A549 (cell line): ENCODE data around the gene STXBP4. TPM values are rescaled to one million over a fixed set of nuclear protein-coding genes. Genes with fewer than 3 reads are reported as not detected.

Source experiments
- ATAC-seq, 2 experiments: fragments of 200-7000 bp in 1 of 2; fragments of >200 bp in 1 of 2; cut with Nextera tagmentation in 1 of 2; cut with Tn5 transposase in 1 of 2; 3 replicates each; pipeline versions ENCODE4 v1.8.0 to v1.9.1; 2018 to 2020; ENCODE audit warnings: mild to moderate bottlenecking in 1 of 2, moderate library complexity in 1 of 2
- CTCF ChIA-PET: fragments of 300-600 bp; sonication (Branson Sonifier 250); formaldehyde crosslinking; extraction: SDS; loops from one replicate; lab custom pipeline; 2021; ENCODE audit warnings: antibody characterized with exemption, inconsistent platforms; lab: Yijun Ruan, JAX
- POLR2A ChIA-PET: fragments of 350-600 bp; formaldehyde crosslinking; extraction: SDS; loops from one replicate; lab custom pipeline; 2021; ENCODE audit warnings: antibody characterized with exemption, inconsistent platforms; lab: Yijun Ruan, JAX
- DNase-seq, 2 experiments: peaks; one replicate each; pipeline versions ENCODE4 v3.0.0 to v3.0.0-alpha.2; 2011 to 2016; ENCODE audit warnings: low read depth in 1 of 2, low spot score in 1 of 2
- FAIRE-seq: peaks from 2 replicates; lab custom pipeline; 2011; peaks lifted over from hg19 to GRCh38; lab: Jason Lieb, UNC
- H3K27ac ChIP-seq, 2 experiments: fragments of >200 bp; sonication (Bioruptor Twin); formaldehyde crosslinking; 3 replicates each; pipeline ENCODE4 v1.5.1; 2016 to 2017
- H3K4me1 ChIP-seq: fragments of >200 bp; sonication (Bioruptor Twin); formaldehyde crosslinking; 3 replicates; pipeline ENCODE4 v1.6.1; 2016
- H3K4me2 ChIP-seq: fragments of >200 bp; sonication (Bioruptor Twin); formaldehyde crosslinking; 3 replicates; pipeline ENCODE4 v1.6.1; 2016
- H3K4me3 ChIP-seq: fragments of >200 bp; sonication (Bioruptor Twin); formaldehyde crosslinking; 3 replicates; pipeline ENCODE4 v1.5.1; 2016
- H3K9me3 ChIP-seq: fragments of >200 bp; sonication (Bioruptor Twin); formaldehyde crosslinking; 3 replicates; pipeline ENCODE4 v1.6.1; 2016
- CBX8 ChIP-seq: fragments of 200-600 bp; sonication (generic); IDR thresholded peaks from 2 replicates; pipeline ENCODE4 v1.6.1; 2016
- CHD2 ChIP-seq: fragments of 150-350 bp; IDR thresholded peaks from 2 replicates; pipeline ENCODE4 v1.6.1; 2014; ENCODE audit warnings: low read length; ENCODE audit not compliant: partially characterized antibody
- FOSL2 ChIP-seq, 2 experiments: fragments of 450-650 bp in 1 of 2; fragments of >200 bp in 1 of 2; sonication (Bioruptor Twin) in 1 of 2; formaldehyde crosslinking; IDR thresholded peaks; 2 replicates each; pipeline versions ENCODE4 v1.5.0 to v1.6.1; 2016 to 2020; ENCODE audit warnings: mild to moderate bottlenecking in 1 of 2, moderate library complexity in 1 of 2
- HOXA7 ChIP-seq: fragments of 250-450 bp; sonication (Bioruptor Pico); IDR thresholded peaks from 2 replicates; pipeline ENCODE4 v1.5.0; 2020; ENCODE audit warnings: mild to moderate bottlenecking, moderate library complexity
- HOXB13 ChIP-seq: fragments of 250-450 bp; sonication (Bioruptor Pico); IDR thresholded peaks from 2 replicates; pipeline ENCODE4 v1.5.0; 2020; ENCODE audit warnings: low read depth, mild to moderate bottlenecking, moderate library complexity
- JUNB ChIP-seq: fragments of >200 bp; sonication (Bioruptor Twin); formaldehyde crosslinking; IDR thresholded peaks from 2 replicates; pipeline ENCODE4 v1.6.1; 2016
- MAFK ChIP-seq: fragments of 450-650 bp; IDR thresholded peaks from 2 replicates; pipeline ENCODE4 v1.6.1; 2014; ENCODE audit not compliant: partially characterized antibody
- MAZ ChIP-seq: fragments of 150-350 bp; IDR thresholded peaks from 2 replicates; pipeline ENCODE4 v1.6.1; 2014; ENCODE audit warnings: antibody characterized with exemption, low read depth, low read length, borderline replicate concordance
- POLR2AphosphoS2 ChIP-seq: conservative IDR thresholded peaks from 2 replicates; pipeline ENCODE4 v1.6.1; 2012; ENCODE audit warnings: low read length, improper control_type of control experiment, inconsistent platforms
- RCOR1 ChIP-seq: fragments of 150-350 bp; IDR thresholded peaks from 2 replicates; pipeline ENCODE4 v1.6.1; 2014; ENCODE audit warnings: antibody characterized with exemption, low read length, low read depth
- RNF2 ChIP-seq: fragments of 200-600 bp; sonication (generic); IDR thresholded peaks from 2 replicates; pipeline ENCODE4 v1.6.1; 2016; ENCODE audit warnings: low read depth, mild to moderate bottlenecking, antibody characterized with exemption, moderate library complexity, borderline replicate concordance
- SMC3 ChIP-seq: fragments of >200 bp; sonication (Bioruptor Twin); formaldehyde crosslinking; IDR thresholded peaks from 3 replicates; pipeline ENCODE4 v1.6.1; 2018; ENCODE audit warnings: inconsistent platforms
- TP53 ChIP-seq: fragments of 250-450 bp; sonication (Bioruptor Pico); IDR thresholded peaks from 2 replicates; pipeline ENCODE4 v1.5.0; 2021; ENCODE audit warnings: mild to moderate bottlenecking, moderate library complexity
- ZFP36 ChIP-seq: fragments of 450-650 bp; IDR thresholded peaks from 2 replicates; pipeline ENCODE4 v1.6.1; 2014; ENCODE audit warnings: borderline replicate concordance; ENCODE audit not compliant: partially characterized antibody
- WGBS: methylation state at CpG from one replicate; pipeline ENCODE4 v1.1.6; 2017; ENCODE audit errors: missing lambda C conversion rate; 5-methylcytosine and 5-hydroxymethylcytosine counted together
- polyA plus RNA-seq, 4 experiments: library from polyadenylated mRNA; depleted of rRNA in 3 of 4; stranded (reverse); fragments of >200 nt; fragmentation: RNase III in 1 of 4; extraction: RNeasy Plus Mini Kit Qiagen cat#74134 plus additional on column Dnase treatment in 1 of 4; gene quantifications; 2 replicates in 3 of 4; 3 replicates in 1 of 4; pipeline ENCODE4 v1.2.3, GENCODE V29; 2011 to 2017
- TF ChIP-seq, protein P1 (sequence below): fragments of >200 bp; sonication (Bioruptor Twin); formaldehyde crosslinking; IDR thresholded peaks from 3 replicates; pipeline ENCODE4 v1.5.1; 2016
- TF ChIP-seq, protein P2 (sequence below): IDR thresholded peaks from 2 replicates; pipeline ENCODE4 v1.6.1; 2012; ENCODE audit warnings: low read depth, borderline replicate concordance
- TF ChIP-seq, protein P3 (sequence below): fragments of 250-450 bp; sonication (Bioruptor Pico); IDR thresholded peaks from 2 replicates; pipeline ENCODE4 v1.5.0; 2020; ENCODE audit warnings: low read depth, mild to moderate bottlenecking, moderate library complexity
- TF ChIP-seq, protein P4 (sequence below): fragments of 250-450 bp; sonication (Bioruptor Pico); IDR thresholded peaks from 2 replicates; pipeline ENCODE4 v1.5.0; 2021; ENCODE audit warnings: mild to moderate bottlenecking, moderate library complexity, borderline replicate concordance
- TF ChIP-seq, protein P5 (sequence below): fragments of >200 bp; sonication (Bioruptor Twin); formaldehyde crosslinking; IDR thresholded peaks from 3 replicates; pipeline ENCODE4 v1.6.1; 2016
- TF ChIP-seq, protein P6 (sequence below): fragments of 450-650 bp; IDR thresholded peaks from 2 replicates; pipeline ENCODE4 v1.6.1; 2014; ENCODE audit warnings: antibody characterized with exemption
- TF ChIP-seq, protein P7 (sequence below): fragments of >200 bp; sonication (Bioruptor Twin); formaldehyde crosslinking; IDR thresholded peaks from 2 replicates; pipeline ENCODE4 v1.6.1; 2016

Gene STXBP4
- polyA plus RNA-seq, 2 of the 4 experiments (the other 2 are of a cell fraction) = 9.0 to 16.0 TPM

DNA sequence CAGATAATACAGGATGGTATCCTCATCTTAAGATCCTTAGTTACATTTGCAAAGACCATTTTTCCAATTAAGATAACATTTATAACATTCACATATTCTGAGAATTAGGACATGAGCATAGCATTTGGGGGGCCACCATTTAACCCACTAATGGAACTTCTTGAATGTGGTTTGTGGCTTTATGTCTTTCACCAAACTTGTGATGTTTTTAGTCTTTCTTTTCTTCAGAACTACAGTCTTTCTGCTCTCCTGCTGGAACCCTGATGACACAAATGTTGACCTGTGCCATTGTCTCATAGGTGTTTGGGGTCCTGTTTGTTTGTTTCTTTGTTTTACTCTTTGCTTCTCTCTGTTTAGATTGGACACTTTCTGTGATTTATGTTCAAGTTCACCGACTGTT lies 23.3 kb upstream of the STXBP4 start:
- TF ChIP-seq HOXB13 = no peak
- no peaks in the 10 kb centered on the region for H3K9me3 ChIP-seq
- H3K4me1 ChIP-seq = peaks cover 5% of the 10 kb centered on the region
- H3K4me3 ChIP-seq = no peak overlapping the region
- CTCF ChIA-PET = no interaction called here
- no peak for FAIRE-seq
- 67% methylated on average over 1 of the region's 1 CpG for WGBS
- H3K27ac ChIP-seq = no peak overlapping the region
- no peak overlapping the region for H3K4me2 ChIP-seq
- DNase-seq = no peak
- POLR2A ChIA-PET = no interaction called here
- ATAC-seq = no peak

DNA sequence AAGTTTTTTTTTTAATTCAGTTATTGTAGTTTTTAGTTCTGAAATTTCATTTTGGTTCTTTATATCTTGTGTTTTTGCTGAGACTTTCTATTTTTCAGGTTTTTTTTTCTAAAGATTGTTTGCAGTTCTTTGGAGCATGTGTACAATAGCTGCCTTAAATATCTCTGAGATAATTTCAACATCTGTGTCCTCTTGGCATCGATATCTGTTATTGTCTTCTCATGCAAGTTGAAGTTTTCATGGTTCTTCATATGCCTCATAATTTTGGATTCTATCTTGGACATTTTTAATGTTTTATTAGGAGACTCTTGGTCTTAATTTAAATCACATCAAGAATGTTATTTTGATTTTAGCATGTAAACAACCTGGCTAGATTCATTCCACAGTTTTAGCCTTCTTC lies 22.9 kb upstream of the STXBP4 start:
- POLR2A ChIA-PET = no interaction called here
- TF ChIP-seq, protein P1, sequence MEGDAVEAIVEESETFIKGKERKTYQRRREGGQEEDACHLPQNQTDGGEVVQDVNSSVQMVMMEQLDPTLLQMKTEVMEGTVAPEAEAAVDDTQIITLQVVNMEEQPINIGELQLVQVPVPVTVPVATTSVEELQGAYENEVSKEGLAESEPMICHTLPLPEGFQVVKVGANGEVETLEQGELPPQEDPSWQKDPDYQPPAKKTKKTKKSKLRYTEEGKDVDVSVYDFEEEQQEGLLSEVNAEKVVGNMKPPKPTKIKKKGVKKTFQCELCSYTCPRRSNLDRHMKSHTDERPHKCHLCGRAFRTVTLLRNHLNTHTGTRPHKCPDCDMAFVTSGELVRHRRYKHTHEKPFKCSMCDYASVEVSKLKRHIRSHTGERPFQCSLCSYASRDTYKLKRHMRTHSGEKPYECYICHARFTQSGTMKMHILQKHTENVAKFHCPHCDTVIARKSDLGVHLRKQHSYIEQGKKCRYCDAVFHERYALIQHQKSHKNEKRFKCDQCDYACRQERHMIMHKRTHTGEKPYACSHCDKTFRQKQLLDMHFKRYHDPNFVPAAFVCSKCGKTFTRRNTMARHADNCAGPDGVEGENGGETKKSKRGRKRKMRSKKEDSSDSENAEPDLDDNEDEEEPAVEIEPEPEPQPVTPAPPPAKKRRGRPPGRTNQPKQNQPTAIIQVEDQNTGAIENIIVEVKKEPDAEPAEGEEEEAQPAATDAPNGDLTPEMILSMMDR = no peak
- TF ChIP-seq TP53 = no peak
- TF ChIP-seq, protein P2, sequence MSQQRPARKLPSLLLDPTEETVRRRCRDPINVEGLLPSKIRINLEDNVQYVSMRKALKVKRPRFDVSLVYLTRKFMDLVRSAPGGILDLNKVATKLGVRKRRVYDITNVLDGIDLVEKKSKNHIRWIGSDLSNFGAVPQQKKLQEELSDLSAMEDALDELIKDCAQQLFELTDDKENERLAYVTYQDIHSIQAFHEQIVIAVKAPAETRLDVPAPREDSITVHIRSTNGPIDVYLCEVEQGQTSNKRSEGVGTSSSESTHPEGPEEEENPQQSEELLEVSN = no peak
- TF ChIP-seq, protein P3, sequence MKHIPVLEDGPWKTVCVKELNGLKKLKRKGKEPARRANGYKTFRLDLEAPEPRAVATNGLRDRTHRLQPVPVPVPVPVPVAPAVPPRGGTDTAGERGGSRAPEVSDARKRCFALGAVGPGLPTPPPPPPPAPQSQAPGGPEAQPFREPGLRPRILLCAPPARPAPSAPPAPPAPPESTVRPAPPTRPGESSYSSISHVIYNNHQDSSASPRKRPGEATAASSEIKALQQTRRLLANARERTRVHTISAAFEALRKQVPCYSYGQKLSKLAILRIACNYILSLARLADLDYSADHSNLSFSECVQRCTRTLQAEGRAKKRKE = no peak
- no peak for TF ChIP-seq RNF2
- TF ChIP-seq, protein P4, sequence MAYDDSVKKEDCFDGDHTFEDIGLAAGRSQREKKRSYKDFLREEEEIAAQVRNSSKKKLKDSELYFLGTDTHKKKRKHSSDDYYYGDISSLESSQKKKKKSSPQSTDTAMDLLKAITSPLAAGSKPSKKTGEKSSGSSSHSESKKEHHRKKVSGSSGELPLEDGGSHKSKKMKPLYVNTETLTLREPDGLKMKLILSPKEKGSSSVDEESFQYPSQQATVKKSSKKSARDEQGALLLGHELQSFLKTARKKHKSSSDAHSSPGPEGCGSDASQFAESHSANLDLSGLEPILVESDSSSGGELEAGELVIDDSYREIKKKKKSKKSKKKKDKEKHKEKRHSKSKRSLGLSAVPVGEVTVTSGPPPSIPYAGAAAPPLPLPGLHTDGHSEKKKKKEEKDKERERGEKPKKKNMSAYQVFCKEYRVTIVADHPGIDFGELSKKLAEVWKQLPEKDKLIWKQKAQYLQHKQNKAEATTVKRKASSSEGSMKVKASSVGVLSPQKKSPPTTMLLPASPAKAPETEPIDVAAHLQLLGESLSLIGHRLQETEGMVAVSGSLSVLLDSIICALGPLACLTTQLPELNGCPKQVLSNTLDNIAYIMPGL (CRISPR knock-in tag) = no peak
- TF ChIP-seq, protein P5, sequence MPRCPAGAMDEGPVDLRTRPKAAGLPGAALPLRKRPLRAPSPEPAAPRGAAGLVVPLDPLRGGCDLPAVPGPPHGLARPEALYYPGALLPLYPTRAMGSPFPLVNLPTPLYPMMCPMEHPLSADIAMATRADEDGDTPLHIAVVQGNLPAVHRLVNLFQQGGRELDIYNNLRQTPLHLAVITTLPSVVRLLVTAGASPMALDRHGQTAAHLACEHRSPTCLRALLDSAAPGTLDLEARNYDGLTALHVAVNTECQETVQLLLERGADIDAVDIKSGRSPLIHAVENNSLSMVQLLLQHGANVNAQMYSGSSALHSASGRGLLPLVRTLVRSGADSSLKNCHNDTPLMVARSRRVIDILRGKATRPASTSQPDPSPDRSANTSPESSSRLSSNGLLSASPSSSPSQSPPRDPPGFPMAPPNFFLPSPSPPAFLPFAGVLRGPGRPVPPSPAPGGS = no peak
- TF ChIP-seq ZFP36 = no peak
- no peak for TF ChIP-seq MAZ
- TF ChIP-seq POLR2AphosphoS2 = no peak
- no peak for TF ChIP-seq HOXA7 (CRISPR knock-in tag)
- no peak for TF ChIP-seq MAFK
- TF ChIP-seq, protein P6, sequence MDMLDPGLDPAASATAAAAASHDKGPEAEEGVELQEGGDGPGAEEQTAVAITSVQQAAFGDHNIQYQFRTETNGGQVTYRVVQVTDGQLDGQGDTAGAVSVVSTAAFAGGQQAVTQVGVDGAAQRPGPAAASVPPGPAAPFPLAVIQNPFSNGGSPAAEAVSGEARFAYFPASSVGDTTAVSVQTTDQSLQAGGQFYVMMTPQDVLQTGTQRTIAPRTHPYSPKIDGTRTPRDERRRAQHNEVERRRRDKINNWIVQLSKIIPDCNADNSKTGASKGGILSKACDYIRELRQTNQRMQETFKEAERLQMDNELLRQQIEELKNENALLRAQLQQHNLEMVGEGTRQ = no peak
- TF ChIP-seq SMC3 = no peak
- TF ChIP-seq FOSL2 (IDR thresholded peaks at IDR 0.05) = no peak
- no peak for TF ChIP-seq FOSL2 (CRISPR knock-in tag; IDR thresholded peaks at IDR 0.05)
- TF ChIP-seq CBX8 = no peak
- TF ChIP-seq RCOR1 = no peak
- TF ChIP-seq JUNB = no peak
- TF ChIP-seq, protein P7, sequence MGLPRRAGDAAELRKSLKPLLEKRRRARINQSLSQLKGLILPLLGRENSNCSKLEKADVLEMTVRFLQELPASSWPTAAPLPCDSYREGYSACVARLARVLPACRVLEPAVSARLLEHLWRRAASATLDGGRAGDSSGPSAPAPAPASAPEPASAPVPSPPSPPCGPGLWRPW = no peak
- no peak for TF ChIP-seq CHD2
- Histone ChIP-seq H3K9me3 (no peaks in the 10 kb centered on the region), H3K27ac (no peak overlapping the region), H3K4me2 (no peak overlapping the region), H3K4me3 (no peak overlapping the region), H3K4me1 (peaks cover 5% of the 10 kb centered on the region)
- 85% methylated on average over 1 of the region's 1 CpG for WGBS
- CTCF ChIA-PET = no interaction called here
- no peak for FAIRE-seq
- DNase-seq = no peak
- no peak for ATAC-seq
